ENCODE measurements around the gene DCPS. TPM values are rescaled to one million over a fixed set of nuclear protein-coding genes. Genes with fewer than 3 reads are reported as not detected.
"Not testable (repeated sequence)": the region's sequence is repeated elsewhere in the genome, so short reads cannot be mapped to it uniquely, and the experiment has no call there.

The DCPS gene
- total and polyA plus RNA-seq, 8 donors: 16.4 to 24.4 (median 21.5) TPM

- no peak for TF ChIP-seq CTCF (IDR thresholded peaks at IDR 0.05)
- no peak for ATAC-seq
- Histone ChIP-seq H3K4me1 (peaks cover 0 to 6% of the 10 kb centered on the region in 2 donors), H3K9me3 (no peaks in the 10 kb centered on the region), H3K4me3 (no peak overlapping the region), H3K27ac (no peak overlapping the region), H3K27me3 (no peaks in the 10 kb centered on the region), H3K36me3 (no peaks in the 10 kb centered on the region)
- DNase-seq: no peak
- intact Hi-C loops (cut with DNase I): no loop called here
These were observed 71.9 kb downstream of the DCPS start for GRCh38 chr11:126375726-126376125.

GRCh38 chr11:126378763-126379162 lies 74.9 kb downstream of the DCPS start:
- H3K36me3 ChIP-seq: no peaks in the 10 kb centered on the region
- H3K4me3 ChIP-seq: no peak overlapping the region
- no peaks in the 10 kb centered on the region for H3K4me1 ChIP-seq
- H3K9me3 ChIP-seq: no peaks in the 10 kb centered on the region
- ATAC-seq: no peak
- TF ChIP-seq CTCF (IDR thresholded peaks at IDR 0.05): no peak
- no peaks in the 10 kb centered on the region for H3K27me3 ChIP-seq
- DNase-seq: peak in 1 of 4 donors; percentile 36
- intact Hi-C loops (cut with DNase I): no loop called here
- no peak overlapping the region for H3K27ac ChIP-seq

- no peak for TF ChIP-seq CTCF (IDR thresholded peaks at IDR 0.05)
- no peak for ATAC-seq
- Histone ChIP-seq H3K4me1 (peaks cover 0 to 1% of the 10 kb centered on the region in 2 donors), H3K9me3 (no peaks in the 10 kb centered on the region), H3K27me3 (no peaks in the 10 kb centered on the region), H3K36me3 (no peaks in the 10 kb centered on the region), H3K27ac (no peak overlapping the region), H3K4me3 (no peak overlapping the region)
- intact Hi-C loops (cut with DNase I): no loop called here
- DNase-seq: no peak
These were observed 77.0 kb downstream of the DCPS start for GRCh38 chr11:126380909-126381308.

GRCh38 chr11:126381960-126382359 lies 78.1 kb downstream of the DCPS start:
- H3K27me3 ChIP-seq; H3K4me3 ChIP-seq; H3K27ac ChIP-seq; H3K9me3 ChIP-seq; H3K36me3 ChIP-seq; intact Hi-C loops (cut with DNase I); ATAC-seq; DNase-seq: not testable (repeated sequence)
- H3K4me1 ChIP-seq: peaks cover 0 to 12% of the 10 kb centered on the region in 2 donors

GRCh38 chr11:126382641-126383040 lies 78.8 kb downstream of the DCPS start:
- peak; percentile 8 for ATAC-seq
- H3K27me3 ChIP-seq; H3K9me3 ChIP-seq; H3K27ac ChIP-seq; H3K4me3 ChIP-seq; intact Hi-C loops (cut with DNase I); DNase-seq; H3K36me3 ChIP-seq: not testable (repeated sequence)
- H3K4me1 ChIP-seq: peaks cover 0 to 19% of the 10 kb centered on the region in 2 donors

GRCh38 chr11:126383339-126384335 lies 79.8 kb downstream of the DCPS start:
- TF ChIP-seq CTCF (IDR thresholded peaks at IDR 0.05): no peak
- intact Hi-C loops (cut with DNase I): no loop called here
- no peaks in the 10 kb centered on the region for H3K36me3 ChIP-seq
- no peaks in the 10 kb centered on the region for H3K9me3 ChIP-seq
- peaks cover 0 to 25% of the 10 kb centered on the region in 2 donors for H3K4me1 ChIP-seq
- no peaks in the 10 kb centered on the region for H3K27me3 ChIP-seq
- DNase-seq (no peak), ATAC-seq (no peak)
- H3K4me3 ChIP-seq: no peak overlapping the region
- no peak overlapping the region for H3K27ac ChIP-seq

All from left lung (tissue), 10 donors.